ENCODE measurements around the gene CLIP4.

DNA sequence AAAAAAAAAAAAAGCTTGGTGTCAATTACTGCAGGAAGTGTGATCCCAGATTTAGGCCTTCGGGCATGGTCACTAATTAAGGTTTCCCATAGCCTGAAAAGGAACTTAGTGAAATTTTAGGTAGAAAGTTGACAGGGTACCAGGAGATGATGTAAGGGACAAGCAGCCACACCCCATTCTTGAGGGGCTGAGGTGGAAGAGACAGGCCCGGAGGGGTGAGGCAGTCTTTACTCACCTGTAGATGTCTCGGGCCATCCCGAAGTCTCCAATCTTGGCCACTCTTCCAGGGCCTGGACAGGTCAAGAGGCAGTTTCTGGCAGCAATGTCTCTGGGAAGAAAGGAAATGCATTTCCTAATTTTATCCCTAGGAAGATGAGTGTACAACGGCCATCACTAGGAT lies 94.3 kb downstream of the CLIP4 start:
- TF ChIP-seq, protein P1, sequence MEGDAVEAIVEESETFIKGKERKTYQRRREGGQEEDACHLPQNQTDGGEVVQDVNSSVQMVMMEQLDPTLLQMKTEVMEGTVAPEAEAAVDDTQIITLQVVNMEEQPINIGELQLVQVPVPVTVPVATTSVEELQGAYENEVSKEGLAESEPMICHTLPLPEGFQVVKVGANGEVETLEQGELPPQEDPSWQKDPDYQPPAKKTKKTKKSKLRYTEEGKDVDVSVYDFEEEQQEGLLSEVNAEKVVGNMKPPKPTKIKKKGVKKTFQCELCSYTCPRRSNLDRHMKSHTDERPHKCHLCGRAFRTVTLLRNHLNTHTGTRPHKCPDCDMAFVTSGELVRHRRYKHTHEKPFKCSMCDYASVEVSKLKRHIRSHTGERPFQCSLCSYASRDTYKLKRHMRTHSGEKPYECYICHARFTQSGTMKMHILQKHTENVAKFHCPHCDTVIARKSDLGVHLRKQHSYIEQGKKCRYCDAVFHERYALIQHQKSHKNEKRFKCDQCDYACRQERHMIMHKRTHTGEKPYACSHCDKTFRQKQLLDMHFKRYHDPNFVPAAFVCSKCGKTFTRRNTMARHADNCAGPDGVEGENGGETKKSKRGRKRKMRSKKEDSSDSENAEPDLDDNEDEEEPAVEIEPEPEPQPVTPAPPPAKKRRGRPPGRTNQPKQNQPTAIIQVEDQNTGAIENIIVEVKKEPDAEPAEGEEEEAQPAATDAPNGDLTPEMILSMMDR (IDR thresholded peaks at IDR 0.05; ENCODE audit: low read length), result no peak
- no peak for TF ChIP-seq EZH2 (IDR thresholded peaks at IDR 0.05; ENCODE audit: borderline replicate concordance, low read length)
